ENCODE data around the gene IFI16. TPM values are rescaled to one million over a fixed set of nuclear protein-coding genes. Genes with fewer than 3 reads are reported as not detected.

IFI16 gene
- total and polyA plus RNA-seq, 2 of the 13 experiments (the other 11 are each of a cell fraction or from before 2014, with no cell fraction given) = not detected

DNA sequence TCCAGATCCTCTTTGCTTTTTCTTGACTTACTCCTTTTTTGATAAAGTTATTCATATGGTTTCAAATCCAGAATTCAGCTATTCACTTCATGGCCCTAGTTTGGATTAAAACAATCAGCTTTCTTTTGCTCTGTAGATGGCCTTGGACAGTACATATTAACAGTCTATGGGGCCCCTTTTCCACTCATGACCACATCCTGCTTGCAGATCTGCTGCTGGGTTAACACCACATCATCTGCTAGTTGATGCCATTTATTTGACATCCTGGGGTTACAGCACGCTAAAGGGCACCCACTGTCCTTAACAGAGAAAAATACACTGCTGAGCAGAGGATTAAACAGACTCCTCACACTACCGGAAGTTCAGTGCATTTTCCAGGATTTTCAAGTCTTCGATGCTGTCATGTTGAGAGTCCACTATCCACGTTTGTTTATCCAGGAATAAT is 941 bp upstream of the IFI16 start (continued):
- TF ChIP-seq, protein P1, sequence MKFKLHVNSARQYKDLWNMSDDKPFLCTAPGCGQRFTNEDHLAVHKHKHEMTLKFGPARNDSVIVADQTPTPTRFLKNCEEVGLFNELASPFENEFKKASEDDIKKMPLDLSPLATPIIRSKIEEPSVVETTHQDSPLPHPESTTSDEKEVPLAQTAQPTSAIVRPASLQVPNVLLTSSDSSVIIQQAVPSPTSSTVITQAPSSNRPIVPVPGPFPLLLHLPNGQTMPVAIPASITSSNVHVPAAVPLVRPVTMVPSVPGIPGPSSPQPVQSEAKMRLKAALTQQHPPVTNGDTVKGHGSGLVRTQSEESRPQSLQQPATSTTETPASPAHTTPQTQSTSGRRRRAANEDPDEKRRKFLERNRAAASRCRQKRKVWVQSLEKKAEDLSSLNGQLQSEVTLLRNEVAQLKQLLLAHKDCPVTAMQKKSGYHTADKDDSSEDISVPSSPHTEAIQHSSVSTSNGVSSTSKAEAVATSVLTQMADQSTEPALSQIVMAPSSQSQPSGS (CRISPR knock-in tag; IDR thresholded peaks at IDR 0.05) = no peak
- no peak for TF ChIP-seq ZNF672 (CRISPR knock-in tag; IDR thresholded peaks at IDR 0.05)
- TF ChIP-seq GFI1 (CRISPR knock-in tag; IDR thresholded peaks at IDR 0.05; ENCODE audit: borderline replicate concordance) = no peak
- TF ChIP-seq, protein P2, sequence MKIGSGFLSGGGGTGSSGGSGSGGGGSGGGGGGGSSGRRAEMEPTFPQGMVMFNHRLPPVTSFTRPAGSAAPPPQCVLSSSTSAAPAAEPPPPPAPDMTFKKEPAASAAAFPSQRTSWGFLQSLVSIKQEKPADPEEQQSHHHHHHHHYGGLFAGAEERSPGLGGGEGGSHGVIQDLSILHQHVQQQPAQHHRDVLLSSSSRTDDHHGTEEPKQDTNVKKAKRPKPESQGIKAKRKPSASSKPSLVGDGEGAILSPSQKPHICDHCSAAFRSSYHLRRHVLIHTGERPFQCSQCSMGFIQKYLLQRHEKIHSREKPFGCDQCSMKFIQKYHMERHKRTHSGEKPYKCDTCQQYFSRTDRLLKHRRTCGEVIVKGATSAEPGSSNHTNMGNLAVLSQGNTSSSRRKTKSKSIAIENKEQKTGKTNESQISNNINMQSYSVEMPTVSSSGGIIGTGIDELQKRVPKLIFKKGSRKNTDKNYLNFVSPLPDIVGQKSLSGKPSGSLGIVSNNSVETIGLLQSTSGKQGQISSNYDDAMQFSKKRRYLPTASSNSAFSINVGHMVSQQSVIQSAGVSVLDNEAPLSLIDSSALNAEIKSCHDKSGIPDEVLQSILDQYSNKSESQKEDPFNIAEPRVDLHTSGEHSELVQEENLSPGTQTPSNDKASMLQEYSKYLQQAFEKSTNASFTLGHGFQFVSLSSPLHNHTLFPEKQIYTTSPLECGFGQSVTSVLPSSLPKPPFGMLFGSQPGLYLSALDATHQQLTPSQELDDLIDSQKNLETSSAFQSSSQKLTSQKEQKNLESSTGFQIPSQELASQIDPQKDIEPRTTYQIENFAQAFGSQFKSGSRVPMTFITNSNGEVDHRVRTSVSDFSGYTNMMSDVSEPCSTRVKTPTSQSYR (CRISPR knock-in tag; IDR thresholded peaks at IDR 0.05; ENCODE audit: borderline replicate concordance) = no peak
- TF ChIP-seq FLYWCH1 (CRISPR knock-in tag; IDR thresholded peaks at IDR 0.05) = no peak
- TF ChIP-seq SRSF1 (optimal IDR thresholded peaks at IDR 0.05; ENCODE audit: low read depth, low read length) = no peak

DNA sequence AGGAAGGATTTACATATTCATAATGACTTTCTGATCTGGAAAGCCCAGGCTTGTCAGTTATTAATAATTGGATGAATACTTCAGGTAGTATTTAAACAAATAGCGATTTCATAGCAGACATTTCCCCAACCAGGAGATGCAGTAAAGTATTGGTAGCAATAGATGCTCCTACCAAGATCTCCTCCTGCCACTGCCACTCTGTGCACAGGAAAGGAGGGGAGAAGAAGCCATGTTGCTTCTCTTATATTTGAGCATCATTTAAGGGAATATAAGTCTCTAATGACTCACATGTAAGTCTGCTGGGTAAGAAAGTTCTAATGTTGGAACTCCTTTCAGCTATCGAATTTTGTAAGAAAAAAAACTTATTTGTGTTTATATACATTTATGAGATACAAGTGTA is 420 bp upstream of the IFI16 start:
- DNase-seq (ENCODE audit: low spot score) (no peak), FAIRE-seq (no peak), ATAC-seq (no peak)
- Histone ChIP-seq H3K4me3 (replicated peaks in 1 of 3; ENCODE audit: insufficient read depth in 1 of 3, low read depth in 2 of 3, low read length in 3 of 3) (no peak overlapping the region), H3K27me3 (ENCODE audit: control insufficient read depth in 1 of 2, insufficient read depth in 2 of 2, low read length in 2 of 2) (peaks cover 0 to 2% of the 10 kb centered on the region in 2 experiments; a peak in 1 of 5 replicates), H3K27ac (ENCODE audit: extremely low read length, insufficient read depth, low read length) (no peak overlapping the region), H3K4me1 (ENCODE audit: insufficient read depth, low read length) (no peaks in the 10 kb centered on the region), H3K9me3 (ENCODE audit: low read length) (no peaks in the 10 kb centered on the region), H3K4me2 (ENCODE audit: low read depth, low read length) (no peak overlapping the region), H2AFZ (ENCODE audit: low read length) (no peak overlapping the region), H4K20me1 (ENCODE audit: insufficient read depth, low read length) (no peaks in the 10 kb centered on the region), H3K9ac (ENCODE audit: insufficient read depth, low read depth, low read length) (no peak overlapping the region), H3K79me2 (ENCODE audit: insufficient read depth, low read length) (no peaks in the 10 kb centered on the region), H3K36me3 (replicated peaks in 1 of 2; ENCODE audit: control insufficient read depth in 1 of 2, insufficient read depth in 2 of 2, low read length in 2 of 2) (no peaks in the 10 kb centered on the region)
- TF ChIP-seq, protein P3, sequence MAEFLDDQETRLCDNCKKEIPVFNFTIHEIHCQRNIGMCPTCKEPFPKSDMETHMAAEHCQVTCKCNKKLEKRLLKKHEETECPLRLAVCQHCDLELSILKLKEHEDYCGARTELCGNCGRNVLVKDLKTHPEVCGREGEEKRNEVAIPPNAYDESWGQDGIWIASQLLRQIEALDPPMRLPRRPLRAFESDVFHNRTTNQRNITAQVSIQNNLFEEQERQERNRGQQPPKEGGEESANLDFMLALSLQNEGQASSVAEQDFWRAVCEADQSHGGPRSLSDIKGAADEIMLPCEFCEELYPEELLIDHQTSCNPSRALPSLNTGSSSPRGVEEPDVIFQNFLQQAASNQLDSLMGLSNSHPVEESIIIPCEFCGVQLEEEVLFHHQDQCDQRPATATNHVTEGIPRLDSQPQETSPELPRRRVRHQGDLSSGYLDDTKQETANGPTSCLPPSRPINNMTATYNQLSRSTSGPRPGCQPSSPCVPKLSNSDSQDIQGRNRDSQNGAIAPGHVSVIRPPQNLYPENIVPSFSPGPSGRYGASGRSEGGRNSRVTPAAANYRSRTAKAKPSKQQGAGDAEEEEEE (CRISPR knock-in tag; IDR thresholded peaks at IDR 0.05; ENCODE audit: borderline replicate concordance) = no peak
- TF ChIP-seq ZNF274 (CRISPR knock-in tag; IDR thresholded peaks at IDR 0.05) (no peak), GZF1 (CRISPR knock-in tag; IDR thresholded peaks at IDR 0.05) (no peak)
- intact Hi-C loops (cut with micrococcal nuclease; ENCODE audit: unreplicated experiment) = no loop called here
- 3% methylated on average over 2 of the region's 2 CpGs for WGBS (ENCODE audit: low lambda C conversion rate)
- in situ Hi-C loops (cut with HindIII; ENCODE audit: extremely low pct_ligation_motif_present, low pct_unique_long_range_greater_than_20kb) = loop anchor here (25.0 kb wide), 1 partner anchor 822 kb away; the partner anchor contains the start of gene CD1D
- POLR2A ChIA-PET = no interaction called here
- CTCF ChIA-PET (ENCODE audit: low intra/inter-chr PET ratio, low total read pairs) = no interaction called here
- no TSS peak for BruUV-seq (replicated peaks)

Data from HepG2 (cell line).